GM18907 (cell line): ENCODE data around the gene ST3GAL5.

ENCODE experiments used
- ATAC-seq: cut with Tn5 transposase; IDR thresholded peaks from one replicate; pipeline ENCODE4 v1.9.1; 2021; ENCODE audit warnings: mild to moderate bottlenecking, moderate library complexity; ENCODE audit not compliant: unreplicated experiment

Gene ST3GAL5

GRCh38 chr2:85811180-85812093 is 77.4 kb downstream of the ST3GAL5 start:
- ATAC-seq: no peak

DNA sequence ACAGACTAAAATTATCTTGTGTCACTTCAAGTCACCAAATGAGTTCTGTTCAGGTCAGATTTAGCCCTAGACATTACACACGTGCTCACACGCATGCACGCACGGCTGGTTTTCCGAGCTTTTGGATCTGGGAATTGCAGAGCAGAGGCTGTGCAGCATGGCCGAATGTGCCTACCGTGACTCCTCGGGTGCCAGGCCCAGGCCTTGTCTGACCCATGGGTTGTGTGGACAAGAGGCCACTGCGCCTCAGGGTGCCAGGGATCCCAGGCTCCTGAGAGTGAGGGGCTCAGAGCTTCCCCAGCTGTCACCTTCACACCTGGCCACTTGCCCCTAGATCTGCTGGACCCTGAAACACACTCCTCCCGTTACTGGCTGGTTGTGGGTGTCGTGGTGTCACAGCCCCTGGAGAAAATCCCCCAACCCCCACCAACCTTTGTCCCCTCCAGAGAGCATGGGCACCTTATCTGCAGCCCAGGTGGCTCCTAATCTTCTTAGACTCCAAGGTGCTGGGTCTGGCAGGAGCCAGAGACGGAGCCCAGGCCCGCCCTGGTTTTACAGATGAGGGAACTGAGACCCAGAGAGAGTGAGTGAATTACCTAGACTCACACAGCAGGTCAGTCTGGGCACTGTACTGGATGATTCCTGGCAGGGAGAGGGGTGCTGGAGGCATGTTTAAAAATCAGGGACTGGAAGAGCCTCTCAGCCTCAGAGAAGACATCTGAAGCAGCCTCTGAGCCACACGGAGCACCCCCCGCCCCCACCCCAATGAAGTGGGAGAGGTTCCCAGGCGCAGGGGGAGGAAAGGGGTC is 78.2 kb downstream of the ST3GAL5 start:
- no peak for ATAC-seq

DNA sequence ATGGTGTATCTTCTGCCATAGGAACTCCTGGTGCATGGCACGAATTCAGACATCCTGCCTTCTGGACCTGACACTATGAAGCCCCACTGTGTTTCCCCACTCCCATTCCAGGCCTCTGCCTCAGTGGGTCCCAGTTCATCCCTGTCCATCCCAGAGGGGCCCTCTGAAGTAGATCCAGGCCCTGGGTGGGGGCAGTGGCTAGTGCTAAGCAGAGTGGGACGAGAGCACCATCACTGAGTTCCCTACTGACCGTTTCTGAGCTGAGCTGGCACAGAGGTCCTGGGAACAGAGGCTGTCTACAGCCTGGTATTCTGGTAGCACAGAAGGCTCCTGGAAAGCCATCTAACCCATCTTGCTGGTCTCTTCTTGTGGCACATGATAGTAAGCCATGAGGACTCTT is 81.0 kb downstream of the ST3GAL5 start:
- ATAC-seq: no peak

DNA sequence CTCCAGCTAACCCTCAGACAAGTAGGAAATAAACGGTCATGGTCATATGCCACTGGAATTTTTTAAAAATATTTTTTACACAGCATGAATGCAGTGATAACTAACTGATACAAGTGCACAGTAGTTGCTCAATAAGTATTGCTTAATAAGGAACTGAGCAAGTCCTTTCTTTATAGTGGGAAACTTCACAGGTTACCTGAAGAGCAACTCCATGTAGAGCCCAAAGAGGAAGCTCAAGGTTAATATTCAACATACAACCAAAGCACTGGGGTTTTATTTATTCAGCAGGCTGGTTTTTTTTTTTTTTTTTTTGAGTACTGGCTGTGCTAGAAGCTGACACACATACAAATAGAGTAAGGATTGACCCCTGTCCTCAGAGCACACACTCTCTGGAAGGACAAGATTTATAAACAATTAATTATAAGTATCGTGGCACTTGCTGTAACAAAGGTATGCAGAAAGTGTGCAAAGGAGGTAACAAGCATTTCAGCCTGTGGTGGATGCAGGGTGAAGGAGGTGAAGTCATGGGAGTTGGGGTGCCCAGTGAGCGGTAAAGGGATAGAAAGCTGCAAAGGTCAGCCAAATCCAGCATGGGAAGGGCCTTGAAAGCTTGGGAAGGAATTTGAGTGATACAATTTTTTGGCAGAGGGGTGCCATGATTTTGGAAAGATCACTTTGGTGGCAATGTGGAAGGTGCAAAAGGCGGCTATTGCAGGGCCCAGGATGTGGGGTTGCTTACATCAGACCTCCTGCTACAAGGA is 82.3 kb downstream of the ST3GAL5 start:
- peak; percentile 72 for ATAC-seq

- ATAC-seq: no peak
These were observed 84.2 kb downstream of the ST3GAL5 start for GRCh38 chr2:85804583-85804982.

DNA sequence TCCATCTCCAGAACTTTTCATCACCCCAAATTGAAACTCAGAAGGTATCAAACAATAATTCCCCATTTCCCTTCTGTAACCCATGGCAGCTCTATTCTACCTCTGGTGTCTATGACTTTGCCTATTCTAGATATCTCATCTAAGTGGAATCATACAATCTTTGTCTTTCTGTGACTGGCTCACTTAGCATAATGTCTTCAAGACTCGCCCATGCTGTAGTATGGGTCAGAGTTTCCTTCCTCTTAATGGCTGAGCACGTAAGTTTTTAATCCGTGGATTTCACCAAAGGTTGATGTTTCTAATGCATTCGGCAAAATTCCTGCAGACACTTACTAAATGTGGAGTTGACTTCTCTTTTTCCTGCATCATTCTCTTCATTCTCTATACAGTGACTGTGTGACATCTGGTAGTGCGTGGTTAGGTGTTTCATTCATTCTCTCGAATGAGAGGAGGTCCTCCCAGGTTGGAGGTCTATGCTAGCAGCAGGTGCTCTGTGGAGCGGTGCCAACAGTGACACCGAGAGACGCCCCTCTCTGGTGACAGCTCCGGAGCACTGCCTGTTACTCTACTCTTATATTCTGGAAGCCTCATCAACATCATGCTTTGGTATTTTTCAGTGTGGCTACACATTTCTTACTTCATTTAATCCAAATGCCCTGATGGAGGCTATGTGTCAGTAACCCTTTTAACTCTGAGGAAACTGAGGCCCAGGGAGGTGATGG is 84.9 kb downstream of the ST3GAL5 start:
- no peak for ATAC-seq

DNA sequence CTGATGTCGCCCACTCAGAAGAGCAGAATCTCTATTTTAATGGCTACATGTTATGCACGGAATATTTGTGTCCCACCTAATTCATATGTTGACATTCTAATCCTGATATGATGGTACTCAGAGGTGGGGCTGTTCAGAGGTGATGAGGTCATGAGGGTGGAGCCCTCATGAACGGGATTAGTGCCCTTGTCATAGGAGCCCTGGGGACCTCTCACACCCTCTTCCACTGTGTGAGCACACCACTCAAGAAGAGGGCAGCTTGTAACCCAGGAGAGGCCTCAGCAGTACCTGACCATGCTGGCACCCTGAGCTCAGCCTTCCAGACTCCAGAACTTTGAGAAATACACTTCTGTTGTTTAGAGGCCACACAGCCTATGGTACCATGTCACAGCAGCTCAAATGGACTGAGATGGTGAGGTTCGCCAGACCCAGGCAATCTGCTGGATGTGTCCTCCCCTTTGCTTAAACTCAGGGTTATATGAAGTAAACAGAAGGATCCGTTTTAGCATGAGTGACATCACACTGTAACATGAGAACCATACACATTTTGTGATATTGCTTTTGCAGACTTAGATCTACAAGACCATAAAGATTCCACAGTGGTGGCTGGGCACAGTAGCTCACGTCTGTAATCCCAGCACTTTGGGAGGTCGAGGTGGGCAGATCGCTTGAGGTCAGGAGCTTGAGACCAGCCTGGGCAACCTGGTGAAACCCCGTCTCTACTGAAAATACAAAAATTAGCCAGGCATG is 86.3 kb downstream of the ST3GAL5 start:
- ATAC-seq: no peak

DNA sequence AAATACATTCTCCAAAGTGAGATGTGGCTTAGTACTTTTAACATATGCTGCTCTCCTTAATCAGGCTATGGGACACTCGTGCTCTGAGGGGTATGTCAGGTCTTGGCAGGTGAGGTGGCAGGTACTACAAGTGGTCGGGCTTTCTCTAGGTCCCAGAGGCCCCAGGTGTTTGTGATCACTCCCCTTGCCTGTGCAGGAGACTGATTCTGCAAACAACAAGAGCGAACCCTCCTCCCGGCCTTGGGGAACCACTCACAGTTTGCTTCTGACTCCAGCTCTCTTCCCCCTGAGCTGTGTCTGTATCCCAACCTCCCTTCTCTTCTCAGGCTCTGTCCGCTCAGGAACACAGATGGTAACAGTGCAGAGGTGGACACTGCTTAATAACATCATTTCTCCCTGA is 86.9 kb downstream of the ST3GAL5 start:
- ATAC-seq: no peak

DNA sequence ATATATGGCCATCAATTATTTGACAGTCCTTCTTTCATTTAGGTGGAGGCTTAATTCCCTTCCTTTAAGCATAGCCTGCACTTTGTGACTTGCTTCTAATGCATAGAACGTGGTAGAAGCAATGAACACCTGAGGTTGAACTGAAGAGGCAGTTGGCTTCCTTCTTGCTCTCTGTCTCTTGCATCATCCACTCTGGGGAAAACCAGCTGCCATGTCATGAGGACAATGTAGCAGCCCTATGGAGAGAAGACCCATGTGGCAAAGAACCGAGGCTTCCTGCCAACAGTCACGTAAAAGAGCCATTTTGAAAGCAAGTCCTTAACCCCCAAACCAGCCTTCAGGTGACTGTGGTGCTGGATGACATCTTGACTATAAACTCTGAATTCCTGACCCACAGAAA is 88.2 kb downstream of the ST3GAL5 start:
- ATAC-seq: no peak

- no peak for ATAC-seq
These were observed 89.4 kb downstream of the ST3GAL5 start for GRCh38 chr2:85799215-85799956.

GRCh38 chr2:85797921-85798320 is 90.9 kb downstream of the ST3GAL5 start:
- ATAC-seq: no peak

DNA sequence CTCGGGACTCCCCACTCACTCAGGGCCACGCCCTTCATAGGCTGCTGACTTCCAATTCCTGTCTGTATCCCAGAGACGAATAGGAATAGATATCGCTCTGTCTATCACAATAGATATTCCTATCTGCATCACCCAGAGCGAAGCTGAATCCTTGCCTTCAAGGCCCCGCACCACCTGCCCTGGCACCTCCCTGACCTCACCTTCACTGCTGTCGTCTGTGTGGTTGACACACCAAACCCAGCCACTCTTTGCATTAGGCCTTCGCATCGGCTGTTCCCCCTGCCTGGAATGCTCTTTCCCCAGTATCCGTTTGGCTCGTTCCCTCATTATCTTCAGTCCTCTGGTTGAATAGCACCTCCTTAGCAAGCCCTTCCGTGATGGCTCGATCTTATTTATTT is 91.5 kb downstream of the ST3GAL5 start:
- ATAC-seq: no peak

- ATAC-seq: no peak
These were observed 92.2 kb downstream of the ST3GAL5 start for GRCh38 chr2:85796341-85797262.

DNA sequence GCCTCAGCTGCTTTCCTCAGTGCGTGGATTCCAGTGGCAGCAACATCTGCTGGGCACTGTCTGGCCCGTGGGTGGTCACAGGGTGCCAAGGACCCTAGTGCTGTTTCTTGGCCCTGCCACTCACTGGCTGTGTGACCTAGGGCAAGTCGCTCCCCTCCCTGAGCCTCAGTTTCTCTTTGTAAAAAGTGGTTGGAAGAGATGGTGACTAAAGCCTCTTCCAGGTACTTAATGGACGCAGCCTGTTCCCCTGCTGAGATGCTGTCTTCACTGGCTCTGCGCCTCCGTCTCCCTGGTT is 92.8 kb downstream of the ST3GAL5 start:
- no peak for ATAC-seq

GRCh38 chr2:85795331-85796045 is 93.3 kb downstream of the ST3GAL5 start:
- ATAC-seq: no peak

GRCh38 chr2:85794491-85795121 is 94.2 kb downstream of the ST3GAL5 start:
- ATAC-seq: no peak

GRCh38 chr2:85794038-85794441 is 94.8 kb downstream of the ST3GAL5 start:
- no peak for ATAC-seq
